Erythroblast (primary cell): Measurements from ENCODE around the gene RRM1.
A peak's percentile ranks its signal among the peaks of the same experiment; 100 is the strongest.
"Not testable (repeated sequence)": the region's sequence is repeated elsewhere in the genome, so short reads cannot be mapped to it uniquely, and the experiment has no call there.

Experiments used
- DNase-seq, 2 experiments: peaks; one replicate each; lab custom pipeline; 2025; lab: John Stamatoyannopoulos, UW
- GATA1 ChIP-seq: IDR thresholded peaks from 2 replicates; pipeline ENCODE4 v1.6.1; 2011; ENCODE audit warnings: low read depth, mild to moderate bottlenecking, control low read depth, low read length, moderate library complexity
- POLR2A ChIP-seq: IDR thresholded peaks from 2 replicates; pipeline ENCODE4 v1.6.1; 2011; ENCODE audit warnings: mild to moderate bottlenecking, low read length

The RRM1 gene

DNA sequence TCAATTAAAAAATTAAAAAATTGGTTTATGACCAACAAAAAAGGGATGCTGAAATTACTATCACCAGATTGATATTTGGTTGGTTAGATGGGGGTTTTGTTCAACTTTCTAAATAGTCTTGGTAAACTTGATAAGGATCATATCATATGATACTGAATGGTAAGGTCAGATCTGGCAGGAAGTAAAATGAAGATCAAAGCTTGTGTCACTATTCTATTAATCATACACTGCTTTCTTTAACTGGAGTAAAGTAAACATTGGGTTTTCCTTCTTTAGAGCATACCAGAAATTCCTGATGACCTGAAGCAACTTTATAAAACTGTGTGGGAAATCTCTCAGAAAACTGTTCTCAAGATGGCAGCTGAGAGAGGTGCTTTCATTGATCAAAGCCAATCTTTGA lies 40.2 kb downstream of the RRM1 start:
- DNase-seq = no peak
- TF ChIP-seq POLR2A = no peak
- no peak for TF ChIP-seq GATA1

DNA sequence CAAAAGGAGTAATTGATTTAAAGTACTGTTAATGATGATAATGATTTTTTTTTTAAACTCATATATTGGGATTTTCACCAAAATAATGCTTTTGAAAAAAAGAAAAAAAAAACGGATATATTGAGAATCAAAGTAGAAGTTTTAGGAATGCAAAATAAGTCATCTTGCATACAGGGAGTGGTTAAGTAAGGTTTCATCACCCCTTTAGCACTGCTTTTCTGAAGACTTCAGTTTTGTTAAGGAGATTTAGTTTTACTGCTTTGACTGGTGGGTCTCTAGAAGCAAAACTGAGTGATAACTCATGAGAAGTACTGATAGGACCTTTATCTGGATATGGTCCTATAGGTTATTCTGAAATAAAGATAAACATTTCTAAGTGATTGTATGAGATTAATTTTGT lies 43.9 kb downstream of the RRM1 start:
- TF ChIP-seq GATA1 (no peak), POLR2A (no peak)
- no peak for DNase-seq

- no peak for DNase-seq
- no peak for TF ChIP-seq POLR2A
- no peak for TF ChIP-seq GATA1
Measured at GRCh38 chr11:4140067-4140636, 45.6 kb downstream of the RRM1 start.

DNA sequence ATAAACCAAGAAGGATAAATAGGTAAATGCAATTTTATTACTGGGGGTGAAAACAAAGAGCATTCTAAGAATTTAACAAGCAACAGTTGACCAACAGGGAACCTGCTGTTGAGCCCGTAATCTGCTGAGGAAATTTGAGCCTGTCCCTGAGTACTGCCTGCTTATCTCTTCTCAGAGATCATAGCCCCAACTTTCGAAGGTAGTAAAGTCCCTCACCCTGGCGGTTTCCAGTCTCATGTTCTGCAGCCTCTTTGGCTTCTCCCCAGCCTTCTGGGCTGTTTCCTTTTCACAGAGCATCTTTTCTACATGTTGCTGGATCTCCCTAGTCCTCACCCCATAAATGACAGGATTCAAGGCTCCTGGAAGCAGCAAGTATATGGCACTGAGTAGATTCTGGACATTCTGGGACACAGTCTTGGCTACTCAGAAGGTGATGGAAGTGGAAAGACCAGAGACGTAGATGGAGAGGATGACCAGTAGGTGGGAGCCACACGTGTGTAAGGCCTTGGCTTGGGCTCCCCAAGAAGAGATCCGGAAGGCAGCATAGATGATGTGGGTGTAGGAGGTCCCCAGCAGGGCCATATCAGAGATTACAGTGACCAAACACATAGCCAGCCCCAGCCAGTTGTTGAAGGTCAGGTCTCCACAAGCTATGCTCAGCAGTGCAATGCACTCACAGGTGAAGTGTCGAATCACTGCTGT lies 51.6 kb downstream of the RRM1 start:
- DNase-seq = peak; percentile 9 to 28
- TF ChIP-seq GATA1 = no peak

- TF ChIP-seq POLR2A (no peak), GATA1 (no peak)
- no peak for DNase-seq
Measured at GRCh38 chr11:4146772-4147098, 52.1 kb downstream of the RRM1 start.

GRCh38 chr11:4154503-4154902 lies 59.9 kb downstream of the RRM1 start:
- TF ChIP-seq POLR2A = no peak
- no peak for TF ChIP-seq GATA1
- DNase-seq = no peak

DNA sequence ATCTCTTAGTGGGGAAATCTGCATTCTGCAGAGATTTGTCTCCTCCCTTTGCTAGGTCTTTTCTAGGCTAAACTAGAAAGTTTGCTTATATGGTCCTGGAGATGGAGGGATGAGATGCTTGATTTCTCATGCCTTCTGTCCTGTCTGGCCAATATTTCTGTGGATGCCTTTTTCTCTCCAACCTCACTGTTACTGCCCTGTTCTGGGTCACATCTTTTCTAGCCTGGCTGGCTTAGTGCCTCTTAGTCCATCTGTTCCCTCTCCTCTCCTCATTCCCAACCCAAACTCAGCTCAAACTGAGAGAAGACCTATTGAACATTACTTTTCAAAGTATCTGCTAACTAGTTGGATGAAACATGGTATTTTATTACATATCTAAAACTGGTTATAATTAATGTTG lies 62.0 kb downstream of the RRM1 start:
- no peak for TF ChIP-seq POLR2A
- no peak for DNase-seq

- not testable (repeated sequence) for DNase-seq
Measured at GRCh38 chr11:4158818-4159217, 64.2 kb downstream of the RRM1 start.

DNA sequence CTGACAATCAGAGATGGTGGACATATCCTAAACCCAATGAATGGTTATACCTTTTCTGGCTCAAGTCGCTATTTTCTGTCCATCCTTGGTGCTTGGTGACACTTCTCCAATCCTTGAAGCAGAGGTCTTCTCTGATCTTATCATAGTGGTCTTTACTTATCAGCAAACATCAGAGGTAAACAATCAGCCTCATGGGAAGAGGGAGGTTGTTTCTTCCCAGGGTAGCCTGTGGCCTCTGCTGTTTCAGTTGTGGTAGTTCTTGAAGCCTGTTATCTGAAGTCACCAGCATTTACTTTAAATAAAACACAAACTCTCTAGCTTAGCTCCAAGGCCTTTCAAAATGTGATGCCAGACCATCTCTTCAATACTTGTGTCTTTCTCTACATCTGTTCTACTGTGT lies 66.7 kb downstream of the RRM1 start:
- no peak for TF ChIP-seq GATA1
- TF ChIP-seq POLR2A = no peak
- no peak for DNase-seq

DNA sequence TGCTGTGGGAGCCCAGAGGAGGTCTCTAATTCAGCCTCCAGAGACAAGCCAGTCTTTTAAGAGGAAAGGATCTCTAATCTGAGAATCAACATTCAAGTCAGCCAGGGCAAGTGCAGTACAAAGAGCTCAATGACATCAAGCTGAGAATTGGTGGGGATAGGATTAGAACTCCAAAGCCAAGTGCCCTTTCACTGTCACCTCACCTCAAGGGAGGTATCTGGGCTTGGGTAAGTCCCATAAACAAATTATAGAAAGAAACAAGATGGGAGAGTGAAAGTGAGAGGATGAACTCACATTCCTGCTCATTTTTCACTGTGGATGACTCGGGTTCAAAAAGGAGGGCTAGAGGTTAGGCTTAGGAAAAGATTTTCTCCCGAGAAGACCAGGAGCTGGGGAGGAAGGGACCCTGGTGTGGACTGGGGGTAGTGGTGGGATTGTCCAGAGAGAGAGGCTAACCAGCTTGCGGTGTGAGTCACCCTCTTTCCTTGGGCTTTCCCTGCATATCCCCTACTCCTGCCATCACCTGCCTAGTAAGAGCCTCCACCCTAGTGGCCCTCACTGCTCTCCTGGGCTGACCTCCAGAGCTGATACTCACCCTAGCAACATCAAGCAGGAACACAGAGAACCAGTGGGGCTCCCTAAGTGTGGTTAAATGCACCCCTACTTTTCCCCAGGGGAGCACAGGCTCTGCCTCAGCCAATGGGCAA lies 70.4 kb downstream of the RRM1 start:
- TF ChIP-seq GATA1 (no peak), POLR2A (no peak)
- no peak for DNase-seq

DNA sequence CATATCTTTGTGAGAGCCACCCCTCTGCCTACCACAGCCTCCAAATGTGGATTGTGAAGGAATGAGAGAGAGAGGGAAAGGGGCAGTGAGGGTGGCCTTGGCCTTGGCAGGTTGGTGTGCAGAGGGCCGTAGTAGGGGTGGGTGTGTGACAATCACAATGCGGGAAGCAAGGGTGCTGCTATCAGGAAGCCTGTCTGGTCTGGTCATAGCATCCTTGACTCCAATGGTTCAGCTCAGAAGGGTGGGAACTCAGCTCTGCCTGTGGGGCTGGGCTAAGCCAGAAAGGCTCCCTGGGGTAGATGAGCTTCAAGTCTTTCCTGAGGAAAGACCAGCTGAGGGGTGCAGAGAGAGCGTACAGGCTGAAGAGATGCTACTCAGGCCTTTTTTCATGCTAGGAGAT lies 72.7 kb downstream of the RRM1 start:
- DNase-seq = no peak
- TF ChIP-seq POLR2A = no peak
- no peak for TF ChIP-seq GATA1

DNA sequence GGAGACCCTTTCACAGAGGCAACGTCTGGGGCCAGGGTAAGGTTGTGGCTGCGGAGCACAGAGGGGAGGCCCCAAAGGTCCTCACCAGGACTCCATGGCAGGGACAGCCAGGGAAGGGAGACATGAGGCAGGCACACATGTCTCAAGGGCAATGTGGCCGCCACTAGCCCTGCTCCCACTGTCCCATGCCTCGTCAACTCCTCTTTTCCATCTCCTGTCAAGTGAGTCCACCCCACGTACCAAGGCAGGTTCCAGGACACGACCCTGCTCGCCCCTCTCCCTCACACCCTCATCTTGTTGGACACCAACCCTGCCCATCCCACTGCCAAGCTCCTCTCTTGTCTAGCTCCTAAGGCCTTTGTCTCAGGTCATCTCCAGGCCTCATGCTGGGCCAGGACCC lies 73.2 kb downstream of the RRM1 start:
- DNase-seq = no peak
- no peak for TF ChIP-seq POLR2A
- TF ChIP-seq GATA1 = no peak

- DNase-seq = peak; percentile 19 to 24
Measured at GRCh38 chr11:4175620-4176350, 81.2 kb downstream of the RRM1 start.

DNA sequence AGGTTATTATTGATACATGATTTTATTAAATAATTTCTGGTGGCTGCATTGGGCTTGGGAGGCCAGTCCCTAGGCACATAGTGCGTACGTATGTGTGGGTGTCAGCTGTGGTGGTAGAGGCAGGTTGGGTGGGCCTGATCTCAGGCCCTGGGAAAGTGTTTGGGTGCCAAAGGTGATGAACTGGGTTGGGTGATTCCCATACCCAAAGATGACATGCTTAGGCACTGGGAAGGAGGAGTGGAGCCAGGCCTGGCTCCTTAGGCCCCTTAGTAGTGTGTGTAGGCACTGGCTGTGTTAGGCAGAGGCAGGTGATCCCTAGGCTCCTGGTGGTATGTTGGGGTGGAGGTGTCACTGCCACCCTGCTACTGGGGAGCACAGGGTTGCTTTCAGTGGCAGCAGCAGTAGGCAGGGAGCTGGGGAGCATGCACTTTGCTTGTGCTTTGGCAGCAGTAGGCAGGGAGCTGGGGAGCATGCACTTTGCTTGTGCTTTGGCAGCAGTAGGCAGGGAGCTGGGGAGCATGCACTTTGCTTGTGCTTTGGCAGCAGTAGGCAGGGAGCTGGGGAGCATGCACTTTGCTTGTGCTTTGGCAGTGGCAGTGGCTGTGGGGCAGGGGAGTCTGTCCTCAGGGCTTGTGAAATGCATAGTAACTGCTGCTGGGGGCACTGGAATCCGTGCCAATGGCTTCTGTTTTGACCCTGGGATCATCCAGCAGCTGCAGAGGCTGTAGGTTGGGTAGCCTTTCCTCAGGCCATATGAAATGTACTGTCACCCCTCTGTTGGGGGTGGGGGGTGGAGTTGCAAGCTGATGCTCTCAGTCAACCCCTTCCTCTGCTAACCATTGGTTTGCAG lies 84.4 kb downstream of the RRM1 start:
- no peak for DNase-seq
- no peak for TF ChIP-seq GATA1
- TF ChIP-seq POLR2A = no peak
